Mononuclear cell (primary cell): Measurements from ENCODE around the gene GOSR2. TPM values are rescaled to one million over a fixed set of nuclear protein-coding genes. Genes with fewer than 3 reads are reported as not detected.
"Not testable (repeated sequence)": the region's sequence is repeated elsewhere in the genome, so short reads cannot be mapped to it uniquely, and the experiment has no call there.

Experiments
- H3K27me3 ChIP-seq: 2 replicates; pipeline ENCODE4 v1.6.0; 2011; ENCODE audit warnings: low read length, control low read depth; ENCODE audit not compliant: insufficient read depth
- H3K4me1 ChIP-seq: 2 replicates; pipeline ENCODE4 v1.5.1; 2011; ENCODE audit warnings: mild to moderate bottlenecking, low read length, control low read depth; ENCODE audit not compliant: insufficient read depth
- H3K4me3 ChIP-seq: 2 replicates; pipeline ENCODE4 v1.5.1; 2011; ENCODE audit warnings: mild to moderate bottlenecking, low read length, moderate library complexity
- H3K9me3 ChIP-seq: 2 replicates; pipeline ENCODE4 v1.5.1; 2011; ENCODE audit warnings: low read depth, mild to moderate bottlenecking, control low read depth, low read length
- total RNA-seq: library from RNA; depleted of rRNA; stranded (reverse); fragments of >200 nt; gene quantifications from one replicate; pipeline ENCODE4 v1.2.3, GENCODE V29; 2012

The GOSR2 gene
- total RNA-seq, 1 donor = 27.5 TPM

GRCh38 chr17:46953191-46953590 lies 30.2 kb downstream of the GOSR2 start:
- H3K9me3 ChIP-seq, H3K4me1 ChIP-seq, H3K4me3 ChIP-seq, H3K27me3 ChIP-seq: not testable (repeated sequence)

DNA sequence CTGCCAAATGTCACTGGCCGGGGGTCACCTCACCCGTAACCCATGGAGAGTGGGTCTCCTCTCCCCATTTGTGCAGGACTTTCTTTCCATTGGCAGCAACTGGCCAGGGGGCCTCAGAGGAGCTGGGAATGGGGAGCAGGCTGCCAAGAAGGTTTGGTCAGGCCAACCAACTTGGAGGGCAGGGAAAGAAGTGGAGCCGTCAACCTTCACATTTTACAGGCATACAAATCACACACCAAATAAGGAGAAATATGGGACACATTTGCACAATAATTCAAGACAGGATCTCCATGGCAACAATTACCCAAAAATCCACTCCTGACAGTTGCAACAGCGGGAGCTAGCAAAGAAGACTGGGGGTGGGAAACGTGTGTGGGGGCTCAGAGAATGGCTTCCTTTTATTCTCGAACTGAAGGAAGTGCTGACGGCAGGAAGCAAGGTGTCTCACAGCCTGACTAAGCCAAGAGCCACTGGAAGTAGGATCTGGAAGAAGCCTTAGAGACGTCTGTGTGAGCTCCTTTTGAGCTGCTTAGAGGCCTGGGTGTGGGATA lies 35.2 kb downstream of the GOSR2 start:
- no peak overlapping the region for H3K4me3 ChIP-seq
- H3K4me1 ChIP-seq = no peaks in the 10 kb centered on the region

DNA sequence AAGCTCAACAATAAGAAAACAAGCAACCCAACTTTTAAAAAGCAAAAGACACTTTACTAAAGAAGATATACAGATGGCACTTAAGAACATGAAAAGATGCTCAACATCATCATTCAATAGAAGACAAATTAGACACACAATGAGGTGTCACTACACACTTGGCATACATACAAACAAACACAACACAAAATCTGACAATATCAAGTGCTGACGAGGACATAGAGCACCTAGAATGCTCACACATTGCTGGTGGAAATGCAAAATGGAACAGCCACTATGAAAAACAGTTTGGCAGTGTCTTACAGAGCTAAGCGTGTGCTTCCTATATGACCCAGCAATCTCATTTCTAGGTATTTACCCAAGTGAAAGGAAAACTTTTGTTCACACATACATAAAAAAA lies 37.2 kb downstream of the GOSR2 start:
- H3K4me3 ChIP-seq = no peak overlapping the region
- no peaks in the 10 kb centered on the region for H3K27me3 ChIP-seq
- no peaks in the 10 kb centered on the region for H3K9me3 ChIP-seq
- no peaks in the 10 kb centered on the region for H3K4me1 ChIP-seq

More for the DNA sequence above, 35.2 kb downstream of the GOSR2 start:
- Histone ChIP-seq H3K27me3 (no peaks in the 10 kb centered on the region), H3K9me3 (no peaks in the 10 kb centered on the region)

DNA sequence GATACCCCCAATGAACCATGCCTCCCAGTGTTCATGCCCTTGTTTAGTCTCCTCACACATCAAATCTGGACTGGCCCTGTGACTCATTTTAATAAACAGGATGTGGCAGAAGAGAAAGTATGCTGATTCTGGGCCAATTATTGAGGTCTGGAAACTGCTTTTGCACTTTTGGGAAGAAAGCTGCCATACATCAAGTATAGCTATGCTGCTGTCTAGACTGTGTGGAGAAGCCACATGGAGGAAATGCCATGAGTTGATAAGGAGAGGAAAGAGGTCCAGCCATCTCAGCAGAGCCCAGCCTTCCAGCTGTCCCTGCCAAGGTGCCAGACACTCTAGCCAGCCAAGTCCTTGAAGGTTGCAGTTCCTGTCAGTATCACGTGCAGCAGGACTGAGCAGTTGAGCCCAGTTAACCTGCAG lies 39.4 kb downstream of the GOSR2 start:
- no peaks in the 10 kb centered on the region for H3K4me1 ChIP-seq
- no peaks in the 10 kb centered on the region for H3K27me3 ChIP-seq
- no peaks in the 10 kb centered on the region for H3K9me3 ChIP-seq
- H3K4me3 ChIP-seq = no peak overlapping the region

GRCh38 chr17:46963571-46963970 lies 40.6 kb downstream of the GOSR2 start:
- no peak overlapping the region for H3K4me3 ChIP-seq

GRCh38 chr17:46964315-46965265 lies 41.6 kb downstream of the GOSR2 start:
- no peaks in the 10 kb centered on the region for H3K4me1 ChIP-seq
- H3K4me3 ChIP-seq = no peak overlapping the region
- H3K27me3 ChIP-seq = no peaks in the 10 kb centered on the region
- H3K9me3 ChIP-seq = no peaks in the 10 kb centered on the region

More at GRCh38 chr17:46963571-46963970, 40.6 kb downstream of the GOSR2 start:
- no peaks in the 10 kb centered on the region for H3K27me3 ChIP-seq
- H3K9me3 ChIP-seq = no peaks in the 10 kb centered on the region
- H3K4me1 ChIP-seq = no peaks in the 10 kb centered on the region

GRCh38 chr17:46968224-46968834 lies 45.4 kb downstream of the GOSR2 start:
- Histone ChIP-seq H3K27me3 (no peaks in the 10 kb centered on the region), H3K9me3 (no peaks in the 10 kb centered on the region), H3K4me3 (no peak overlapping the region), H3K4me1 (no peaks in the 10 kb centered on the region)

DNA sequence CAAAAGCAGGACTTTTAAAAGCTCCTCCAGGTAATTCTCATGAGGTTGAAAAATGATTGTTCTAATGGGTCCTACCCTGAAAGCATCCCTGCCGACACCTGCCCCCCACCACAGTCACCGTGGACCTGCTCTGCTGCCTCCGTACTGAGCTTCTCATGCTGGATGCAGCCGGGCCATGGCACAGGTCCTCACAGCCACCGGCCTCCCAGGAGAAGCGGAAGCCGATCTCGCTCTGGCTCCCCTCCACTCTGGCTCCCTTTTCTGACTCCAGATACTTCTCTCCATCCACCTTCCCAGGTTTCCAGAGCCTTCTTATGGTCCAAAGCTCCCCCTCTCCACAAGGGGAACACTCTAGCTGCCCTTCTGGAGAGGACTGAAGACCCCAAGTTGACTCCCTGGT lies 45.9 kb downstream of the GOSR2 start:
- H3K27me3 ChIP-seq = no peaks in the 10 kb centered on the region
- no peaks in the 10 kb centered on the region for H3K9me3 ChIP-seq
- H3K4me1 ChIP-seq = no peaks in the 10 kb centered on the region
- H3K4me3 ChIP-seq = no peak overlapping the region

- H3K9me3 ChIP-seq = no peaks in the 10 kb centered on the region
- peaks cover 1% of the 10 kb centered on the region for H3K27me3 ChIP-seq
- H3K4me1 ChIP-seq = no peaks in the 10 kb centered on the region
- no peak overlapping the region for H3K4me3 ChIP-seq
Observed at GRCh38 chr17:46971647-46972300, 48.8 kb downstream of the GOSR2 start.

GRCh38 chr17:46972346-46972745 lies 49.4 kb downstream of the GOSR2 start:
- Histone ChIP-seq H3K27me3 (peaks cover 7% of the 10 kb centered on the region), H3K4me3 (no peak overlapping the region), H3K9me3 (no peaks in the 10 kb centered on the region), H3K4me1 (no peaks in the 10 kb centered on the region)

- H3K27me3 ChIP-seq = peaks cover 23% of the 10 kb centered on the region
- no peaks in the 10 kb centered on the region for H3K9me3 ChIP-seq
- no peak overlapping the region for H3K4me3 ChIP-seq
- H3K4me1 ChIP-seq = peaks cover 12% of the 10 kb centered on the region
Observed at GRCh38 chr17:46974086-46974485, 51.1 kb downstream of the GOSR2 start.

DNA sequence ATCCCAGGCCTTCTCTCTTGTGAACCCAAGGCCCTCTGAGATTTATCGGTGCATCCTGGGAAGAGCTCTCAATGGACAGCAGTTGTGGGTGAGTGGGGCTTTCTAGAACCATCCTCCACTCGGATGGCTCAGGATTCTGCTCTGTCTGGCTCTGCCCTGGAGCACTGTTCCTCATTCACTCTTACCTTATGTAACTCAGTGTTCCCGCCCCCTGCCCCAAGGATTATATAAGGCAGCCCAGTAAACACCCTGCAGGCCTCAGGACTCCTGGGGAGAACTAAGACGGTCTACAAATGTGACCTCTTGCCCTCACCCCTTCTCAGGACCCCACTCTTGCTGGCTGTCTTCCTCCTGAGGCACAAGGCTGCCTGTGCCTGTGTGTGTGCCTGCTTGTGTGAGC lies 52.3 kb downstream of the GOSR2 start:
- no peak overlapping the region for H3K4me3 ChIP-seq
- no peaks in the 10 kb centered on the region for H3K9me3 ChIP-seq

DNA sequence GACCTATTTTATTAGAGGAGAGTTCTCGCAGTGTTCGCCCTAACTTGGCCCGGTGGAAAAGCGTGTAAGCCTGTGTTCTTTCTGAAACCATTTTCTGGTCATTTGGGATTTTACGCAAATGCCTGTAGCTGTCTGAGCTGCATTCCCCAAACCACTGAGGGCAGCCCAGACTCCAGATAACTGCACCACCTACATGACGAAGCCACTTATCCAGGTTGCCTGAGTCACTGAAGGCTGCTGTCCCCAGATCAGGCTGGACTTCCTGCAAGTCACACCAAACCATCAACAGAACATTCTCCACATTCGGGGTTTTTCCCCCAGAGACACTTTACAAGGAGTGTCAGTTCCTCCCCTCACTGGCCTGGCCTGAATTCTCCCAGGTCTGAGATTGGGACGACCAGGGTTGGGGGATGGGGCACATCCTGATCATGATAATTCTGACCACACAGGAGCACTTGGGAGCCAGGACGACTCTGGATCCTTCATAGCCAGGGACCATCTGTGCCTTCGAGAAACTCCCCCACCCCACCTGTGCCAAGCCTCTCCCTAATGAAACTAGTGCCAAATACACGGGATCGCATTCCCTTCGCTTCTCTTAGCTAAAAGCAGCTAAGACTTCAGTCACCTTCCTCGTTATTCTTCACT lies 53.8 kb downstream of the GOSR2 start:
- Histone ChIP-seq H3K4me3 (no peak overlapping the region), H3K4me1 (peaks cover 17% of the 10 kb centered on the region), H3K27me3 (peaks cover 39% of the 10 kb centered on the region), H3K9me3 (no peaks in the 10 kb centered on the region)

More for the DNA sequence above, 52.3 kb downstream of the GOSR2 start:
- peaks cover 33% of the 10 kb centered on the region for H3K27me3 ChIP-seq
- peaks cover 17% of the 10 kb centered on the region for H3K4me1 ChIP-seq

GRCh38 chr17:46977348-46977747 lies 54.4 kb downstream of the GOSR2 start:
- H3K4me3 ChIP-seq = no peak overlapping the region
- peaks cover 43% of the 10 kb centered on the region for H3K27me3 ChIP-seq
- peaks cover 17% of the 10 kb centered on the region for H3K4me1 ChIP-seq

More at GRCh38 chr17:46977348-46977747, 54.4 kb downstream of the GOSR2 start:
- H3K9me3 ChIP-seq = no peaks in the 10 kb centered on the region
